ENCODE data around the gene CDC27.
"Not testable (repeated sequence)": the region's sequence is repeated elsewhere in the genome, so short reads cannot be mapped to it uniquely, and the experiment has no call there.

The CDC27 gene

GRCh38 chr17:47192554-47192953 is 3.5 kb upstream of the CDC27 start:
- peak; percentile 36 for DNase-seq

DNA sequence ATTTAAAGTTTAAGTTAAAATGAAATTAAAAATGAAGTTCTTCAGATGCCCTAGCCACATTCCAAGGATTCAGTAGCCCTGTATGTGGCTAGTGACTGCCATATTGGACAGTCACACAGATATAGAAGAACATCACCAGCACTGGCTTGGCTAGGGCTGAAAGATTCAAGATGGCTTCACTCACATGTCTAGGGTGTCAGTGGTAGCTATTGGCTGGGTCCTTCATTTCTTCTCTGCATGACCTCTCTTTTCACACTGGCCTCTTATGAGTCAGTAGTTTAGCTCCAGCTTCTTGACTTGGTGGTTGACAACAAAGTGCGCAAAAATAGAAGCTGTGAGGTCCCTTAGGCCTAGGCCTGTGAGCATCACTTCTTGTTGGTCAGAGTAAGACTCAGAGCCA is 1.7 kb upstream of the CDC27 start:
- DNase-seq = no peak

DNA sequence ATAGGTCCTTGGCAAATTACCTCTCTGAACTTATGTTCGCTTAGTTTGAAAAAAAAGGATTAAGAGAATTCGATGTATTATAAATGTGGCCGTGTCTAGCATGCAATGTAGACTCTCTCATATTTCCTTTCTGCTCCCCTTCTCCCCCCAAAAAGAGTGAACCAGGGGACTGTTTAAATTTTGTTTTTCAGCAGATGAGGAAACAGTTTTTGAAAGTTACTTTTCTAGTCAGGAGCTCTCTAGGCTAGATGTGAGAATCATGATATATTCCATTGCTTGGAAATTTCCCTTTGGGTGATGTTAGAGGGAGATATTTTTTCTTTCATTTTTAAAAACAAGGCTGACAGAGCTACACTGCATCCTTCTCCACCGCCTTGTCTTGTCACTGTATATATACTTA is 1.1 kb upstream of the CDC27 start:
- DNase-seq = no peak

DNA sequence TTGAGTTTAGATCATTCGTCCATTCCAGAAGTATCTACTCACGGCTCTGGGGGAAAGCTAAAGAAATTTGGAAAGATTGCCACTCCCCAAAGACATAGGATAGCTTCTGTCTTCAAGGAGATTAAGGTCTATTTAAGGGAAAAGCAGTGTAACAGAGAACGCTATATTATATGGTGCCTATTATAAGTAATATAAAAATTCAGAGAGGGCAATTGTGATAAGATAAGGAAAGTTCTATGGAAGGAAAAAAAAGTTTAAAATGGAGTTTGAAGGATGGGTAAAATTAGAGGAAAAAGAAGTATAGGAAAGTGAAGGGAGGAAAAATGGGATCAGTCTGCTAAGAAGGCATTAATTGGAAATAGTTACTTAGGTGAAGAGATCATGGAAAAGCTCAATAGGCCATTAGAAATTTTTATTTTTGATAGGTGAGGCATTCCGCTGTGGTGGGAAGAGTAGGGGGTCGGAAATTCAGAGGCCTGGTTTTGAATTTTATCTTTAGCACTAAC is 690 bp upstream of the CDC27 start:
- DNase-seq = no peak

DNA sequence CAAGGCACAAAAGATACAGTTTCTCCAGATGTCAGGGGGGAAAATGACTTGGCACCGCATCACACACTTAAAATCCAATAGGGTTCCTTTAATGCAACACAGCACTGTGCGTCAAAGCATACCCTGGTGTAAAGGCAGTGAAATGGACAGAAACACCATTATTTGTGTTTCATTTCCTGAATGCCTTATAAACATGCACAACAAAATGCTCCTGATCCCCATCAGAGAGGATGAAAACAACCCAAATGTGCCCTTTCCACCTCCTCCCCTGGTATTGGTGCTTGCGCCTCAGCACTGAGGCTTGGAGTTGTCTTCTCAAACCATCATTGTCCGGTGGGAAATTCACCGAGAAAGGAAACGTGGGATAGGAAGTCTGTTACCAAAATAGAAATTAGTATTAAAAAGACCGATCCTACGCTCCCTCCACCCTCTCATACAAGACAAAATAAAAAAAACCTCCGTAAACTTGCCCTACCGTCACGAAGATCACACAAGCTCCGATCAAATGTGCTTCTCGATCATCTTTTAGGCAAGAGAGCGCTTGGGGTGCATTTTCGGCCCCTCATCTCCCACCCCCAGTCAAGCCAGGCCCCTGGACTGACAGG is 722 bp downstream of the CDC27 start:
- peak; percentile 17 for DNase-seq

GRCh38 chr17:47184681-47185080 is 4.4 kb downstream of the CDC27 start:
- DNase-seq = no peak

GRCh38 chr17:47180988-47181387 is 8.1 kb downstream of the CDC27 start:
- DNase-seq = not testable (repeated sequence)

DNA sequence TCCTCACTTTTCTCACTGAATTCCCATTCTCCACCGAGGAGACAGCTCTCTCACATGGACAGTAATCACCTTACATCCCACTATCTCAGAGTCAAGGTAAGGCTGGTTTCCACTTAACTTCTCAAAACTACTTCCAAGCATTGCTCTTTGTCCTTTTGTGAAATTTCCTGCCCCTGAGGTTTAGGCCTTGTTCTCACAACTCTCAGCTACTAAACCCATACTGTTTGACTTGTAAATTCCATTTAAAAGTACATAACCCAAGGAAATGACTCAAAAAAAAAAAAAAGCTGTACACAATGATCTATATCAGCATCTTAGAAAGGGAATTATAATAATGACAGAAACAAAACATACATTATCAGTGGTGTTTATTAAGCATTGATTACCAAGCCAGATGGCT is 8.8 kb downstream of the CDC27 start:
- no peak for DNase-seq

- DNase-seq = no peak
Observed at GRCh38 chr17:47179141-47179540, 10.0 kb downstream of the CDC27 start.

DNA sequence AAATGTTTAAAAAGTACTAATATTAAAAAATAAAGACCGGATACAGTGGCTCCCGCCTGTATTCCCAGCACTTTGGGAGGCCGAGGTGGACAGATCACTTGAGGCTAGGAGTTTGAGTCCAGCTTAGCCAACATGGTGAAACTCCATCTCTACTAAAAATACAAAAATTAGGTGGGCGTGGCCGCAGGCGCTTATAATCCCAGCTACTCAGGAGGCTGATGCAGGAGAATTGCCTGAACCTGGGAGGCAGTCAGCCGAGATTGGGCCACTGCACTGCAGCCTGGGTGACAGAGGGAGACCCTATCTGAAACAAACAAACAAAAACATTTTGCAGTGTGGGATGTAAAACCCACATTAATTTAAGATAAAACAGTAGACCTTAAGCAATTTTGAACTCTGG is 11.8 kb downstream of the CDC27 start:
- DNase-seq = no peak

DNA sequence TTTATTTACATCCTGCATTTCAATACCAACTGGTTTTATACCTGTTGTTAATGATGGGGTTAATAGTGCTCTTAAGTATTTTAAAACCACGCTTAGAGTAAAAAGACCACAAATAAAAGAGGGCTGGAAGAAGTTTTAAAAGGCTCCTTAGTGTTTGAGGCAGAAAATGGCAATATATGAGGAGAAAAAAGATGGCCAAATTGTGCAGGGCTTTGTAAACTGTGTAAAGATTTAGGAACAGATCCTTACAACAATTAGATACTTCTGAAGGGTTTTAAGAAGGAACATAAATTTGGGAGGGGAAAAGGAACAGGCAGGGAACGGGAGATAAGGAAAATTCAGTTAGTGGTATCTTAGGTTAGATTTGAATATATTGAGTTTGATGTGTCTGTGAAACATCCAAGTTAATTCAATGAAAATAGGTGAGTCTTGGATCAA is 12.7 kb downstream of the CDC27 start:
- DNase-seq = no peak

GRCh38 chr17:47174823-47175222 is 14.3 kb downstream of the CDC27 start:
- DNase-seq = not testable (repeated sequence)

- no peak for DNase-seq
Observed at GRCh38 chr17:47172696-47173565, 16.2 kb downstream of the CDC27 start.

DNA sequence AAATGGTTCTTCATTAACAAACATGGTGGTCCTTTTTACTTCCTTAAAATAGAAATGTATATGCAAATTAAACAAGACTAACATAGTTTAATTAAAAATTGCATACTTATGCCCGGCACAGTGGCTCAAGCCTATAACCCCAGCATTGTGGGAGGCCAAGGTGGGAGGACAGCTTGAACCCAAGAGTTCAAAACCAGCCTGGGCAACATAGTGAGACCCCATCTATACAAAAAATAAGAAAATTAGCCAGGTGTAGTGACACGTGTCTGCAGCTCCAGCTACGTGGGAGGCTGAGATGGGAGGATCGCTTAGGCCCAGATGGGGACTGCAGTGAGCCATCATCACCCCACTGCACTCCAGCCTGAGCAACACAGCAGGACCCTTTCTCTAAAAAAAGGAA is 18.4 kb downstream of the CDC27 start:
- DNase-seq = no peak

DNA sequence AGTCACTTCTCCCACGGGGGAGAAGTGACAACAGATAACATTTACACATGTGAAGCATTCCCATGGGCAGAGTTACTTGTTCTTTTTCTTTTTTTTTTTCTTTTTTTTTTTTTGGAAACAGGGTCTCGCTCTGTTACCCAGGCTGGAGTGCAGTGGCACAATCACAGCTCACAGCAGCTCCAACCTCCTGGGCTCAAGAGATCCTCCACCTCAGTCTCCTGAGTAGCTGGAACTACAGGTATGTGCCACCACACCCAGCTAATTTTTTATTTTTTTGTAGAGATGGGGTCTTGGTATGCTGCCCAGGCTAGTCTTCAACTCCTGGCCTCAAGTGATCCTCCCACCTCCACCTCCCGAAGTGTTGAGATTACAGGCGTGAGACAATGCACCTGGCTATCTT is 20.2 kb downstream of the CDC27 start:
- DNase-seq = not testable (repeated sequence)

DNA sequence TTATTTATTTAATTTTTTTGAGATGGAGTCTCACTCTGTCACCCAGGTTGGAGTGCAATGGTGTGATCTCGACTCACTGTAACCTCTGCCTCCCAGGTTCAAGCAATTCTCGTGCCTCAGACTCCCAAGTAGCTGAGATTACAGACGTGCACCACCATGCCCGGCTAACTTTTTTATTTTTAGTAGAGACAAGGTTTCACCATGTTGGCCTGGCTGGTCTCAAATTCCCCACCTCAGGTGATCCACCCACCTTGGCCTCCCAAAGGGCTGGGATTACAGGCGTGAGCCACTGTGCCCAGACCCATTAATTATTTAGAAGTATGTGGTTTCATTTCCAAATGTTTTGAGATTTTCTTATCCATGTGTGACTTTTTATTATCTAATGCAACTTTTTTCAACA is 22.2 kb downstream of the CDC27 start:
- not testable (repeated sequence) for DNase-seq

GRCh38 chr17:47165137-47165536 is 24.0 kb downstream of the CDC27 start:
- no peak for DNase-seq

GRCh38 chr17:47164263-47164662 is 24.8 kb downstream of the CDC27 start:
- no peak for DNase-seq

DNA sequence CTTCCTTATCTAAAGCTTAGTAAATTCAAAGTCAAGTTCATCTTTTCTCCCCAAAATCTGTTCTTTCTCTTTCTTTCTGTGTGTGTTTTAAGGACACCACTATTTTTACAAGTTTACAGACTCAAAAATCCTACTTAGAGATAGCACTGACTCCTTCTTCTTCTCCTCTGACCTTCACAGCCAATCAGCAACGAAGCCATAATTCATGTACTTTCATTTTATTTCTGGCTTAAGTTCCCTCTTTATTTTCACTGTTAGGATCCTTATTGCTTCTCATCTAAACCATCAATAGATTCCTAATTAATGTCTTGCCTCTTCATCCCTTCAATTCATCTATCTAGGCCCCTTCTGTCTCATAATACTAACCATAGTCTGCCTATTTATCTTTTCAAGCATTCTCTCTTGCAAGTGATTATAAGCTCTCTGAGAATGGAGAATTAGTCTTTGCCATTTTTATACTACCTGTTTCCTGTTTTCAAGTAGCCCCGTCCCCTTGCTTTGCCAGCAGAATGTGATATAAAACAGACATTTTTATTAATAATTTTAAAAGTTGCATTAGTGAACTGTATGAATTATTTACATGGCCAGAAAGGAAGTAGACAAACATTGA is 27.0 kb downstream of the CDC27 start:
- DNase-seq = no peak

DNA sequence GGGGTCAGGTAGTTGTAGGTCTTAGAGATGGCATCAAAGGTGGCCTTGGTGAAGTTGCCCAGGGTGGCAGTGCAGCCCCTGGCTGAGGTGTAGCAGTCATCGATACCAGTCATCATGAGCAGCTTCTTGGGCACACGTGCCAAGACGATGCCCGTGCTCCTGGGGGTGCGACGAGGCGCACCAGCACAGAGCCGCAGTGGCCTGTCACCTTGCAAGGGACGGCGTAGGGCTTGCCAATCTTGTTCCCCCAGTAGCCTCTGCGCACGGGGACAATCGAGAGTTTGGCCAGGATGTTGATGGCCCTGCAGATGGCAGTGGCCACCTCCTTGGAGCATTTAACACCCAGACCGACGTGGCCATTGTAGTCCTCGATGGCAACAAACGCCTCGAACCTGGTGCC is 29.8 kb downstream of the CDC27 start:
- DNase-seq = no peak

DNA sequence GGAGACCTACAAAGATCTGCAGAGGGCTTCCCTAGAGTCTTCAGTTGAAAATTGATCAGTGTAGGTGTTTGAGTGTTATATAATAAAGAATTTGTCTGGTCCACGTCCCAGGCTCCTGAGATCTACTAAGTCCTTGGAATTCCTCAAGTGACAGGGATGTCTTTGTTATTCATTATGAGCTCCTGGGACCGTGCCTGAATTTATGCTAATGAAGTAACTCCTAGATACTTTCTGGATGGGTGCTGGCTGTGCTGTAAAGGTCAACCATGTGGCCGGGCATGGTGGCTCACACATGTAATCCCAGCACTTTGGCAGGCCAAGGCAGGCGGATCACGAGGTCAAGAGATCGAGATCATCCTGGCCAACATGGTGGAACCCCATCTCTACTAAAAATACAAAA is 43.7 kb downstream of the CDC27 start:
- DNase-seq = no peak

DNA sequence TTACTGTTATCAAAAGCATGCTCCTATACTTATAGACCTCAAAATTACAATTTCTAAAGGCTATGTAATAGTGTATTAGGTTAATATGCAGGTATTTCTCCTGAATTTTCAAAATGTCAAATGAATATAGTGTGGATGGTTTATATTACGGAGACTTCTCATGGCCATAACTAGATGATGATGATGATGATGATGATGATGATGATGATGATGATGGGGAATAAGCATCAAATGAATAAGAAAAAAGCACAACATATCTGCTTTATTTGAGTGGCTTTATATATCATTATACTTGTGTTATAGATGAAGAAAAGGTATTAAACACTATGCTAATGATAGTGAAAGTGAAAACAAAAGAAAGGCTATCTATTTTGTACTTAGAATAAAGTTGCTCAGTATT is 53.9 kb downstream of the CDC27 start:
- no peak for DNase-seq

GRCh38 chr17:47134354-47134753 is 54.7 kb downstream of the CDC27 start:
- not testable (repeated sequence) for DNase-seq

GRCh38 chr17:47131761-47132160 is 57.3 kb downstream of the CDC27 start:
- DNase-seq = no peak

All from CD4-positive, alpha-beta T cell treated with Interleukin-12 subunit alpha and Interleukin-12 subunit beta, for 1 hour (primary cell).